ENCODE data around the gene NBAS. TPM values are rescaled to one million over a fixed set of nuclear protein-coding genes. Genes with fewer than 3 reads are reported as not detected.

NBAS gene
- total RNA-seq, 1 experiment from 2014 or later = 36.3 TPM

DNA sequence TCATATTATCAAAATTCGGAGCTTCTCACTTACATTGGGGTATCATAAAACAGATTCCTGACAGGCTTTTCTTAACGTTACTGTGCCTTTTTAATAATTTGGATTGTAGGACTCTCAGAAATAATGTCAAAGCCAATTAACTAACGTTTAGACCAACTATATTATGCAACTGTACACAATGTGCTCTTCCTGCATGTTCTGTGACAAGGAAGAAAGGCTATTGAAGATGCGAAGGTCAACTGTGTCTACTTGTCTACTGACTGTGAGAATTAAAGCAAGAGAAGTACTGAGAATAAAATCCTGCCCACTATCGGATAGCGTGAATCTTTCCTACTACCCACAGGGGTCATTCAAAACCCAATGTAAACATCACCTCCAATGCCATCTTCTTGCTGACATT lies 393.0 kb downstream of the NBAS start:
- no peak for DNase-seq (ENCODE audit: low read depth, low spot score)
- Histone ChIP-seq H3K9me3 (ENCODE audit: control insufficient read depth, insufficient read depth, low read depth, low read length) (no peaks in the 10 kb centered on the region), H3K36me3 (ENCODE audit: control insufficient read depth, insufficient read depth, low read length) (no peaks in the 10 kb centered on the region), H3K4me3 (ENCODE audit: low read depth in 2 of 2, low read length in 2 of 2) (no peak overlapping the region), H3K27me3 (ENCODE audit: control insufficient read depth, insufficient read depth, low read length) (no peaks in the 10 kb centered on the region), H3K27ac (ENCODE audit: low read length) (no peak overlapping the region), H3K4me1 (ENCODE audit: control insufficient read depth, insufficient read depth, low read length) (no peaks in the 10 kb centered on the region)
- ATAC-seq = no peak
- ChIA-PET POLR2A (no interaction called here), CTCF (no interaction called here)
- TF ChIP-seq, protein P1, sequence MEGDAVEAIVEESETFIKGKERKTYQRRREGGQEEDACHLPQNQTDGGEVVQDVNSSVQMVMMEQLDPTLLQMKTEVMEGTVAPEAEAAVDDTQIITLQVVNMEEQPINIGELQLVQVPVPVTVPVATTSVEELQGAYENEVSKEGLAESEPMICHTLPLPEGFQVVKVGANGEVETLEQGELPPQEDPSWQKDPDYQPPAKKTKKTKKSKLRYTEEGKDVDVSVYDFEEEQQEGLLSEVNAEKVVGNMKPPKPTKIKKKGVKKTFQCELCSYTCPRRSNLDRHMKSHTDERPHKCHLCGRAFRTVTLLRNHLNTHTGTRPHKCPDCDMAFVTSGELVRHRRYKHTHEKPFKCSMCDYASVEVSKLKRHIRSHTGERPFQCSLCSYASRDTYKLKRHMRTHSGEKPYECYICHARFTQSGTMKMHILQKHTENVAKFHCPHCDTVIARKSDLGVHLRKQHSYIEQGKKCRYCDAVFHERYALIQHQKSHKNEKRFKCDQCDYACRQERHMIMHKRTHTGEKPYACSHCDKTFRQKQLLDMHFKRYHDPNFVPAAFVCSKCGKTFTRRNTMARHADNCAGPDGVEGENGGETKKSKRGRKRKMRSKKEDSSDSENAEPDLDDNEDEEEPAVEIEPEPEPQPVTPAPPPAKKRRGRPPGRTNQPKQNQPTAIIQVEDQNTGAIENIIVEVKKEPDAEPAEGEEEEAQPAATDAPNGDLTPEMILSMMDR (IDR thresholded peaks at IDR 0.05) = no peak
- TF ChIP-seq TCF7L2 (IDR thresholded peaks at IDR 0.05; ENCODE audit: low read depth, low read length) (no peak), POLR2AphosphoS5 (IDR thresholded peaks at IDR 0.05; ENCODE audit: low read depth, low read length) (no peak), SIN3A (IDR thresholded peaks at IDR 0.05; ENCODE audit: borderline replicate concordance, insufficient read depth, low read depth, low read length) (no peak), REST (IDR thresholded peaks at IDR 0.05; ENCODE audit: insufficient read depth in 1 of 2, low read depth in 2 of 2, low read length in 1 of 2) (no peak)
- BruUV-seq (replicated peaks) = no TSS peak
- intact Hi-C loops (cut with micrococcal nuclease; ENCODE audit: unreplicated experiment) = no loop called here
- in situ Hi-C loops (cut with HindIII; ENCODE audit: low pct_unique_long_range_greater_than_20kb, low sequenced_read_pairs) = no loop called here

- H3K27me3 ChIP-seq (ENCODE audit: control insufficient read depth, insufficient read depth, low read length) = no peaks in the 10 kb centered on the region
- H3K36me3 ChIP-seq (ENCODE audit: control insufficient read depth, insufficient read depth, low read length) = no peaks in the 10 kb centered on the region
- H3K9me3 ChIP-seq (ENCODE audit: control insufficient read depth, insufficient read depth, low read depth, low read length) = no peaks in the 10 kb centered on the region
- H3K4me3 ChIP-seq (ENCODE audit: low read depth in 2 of 2, low read length in 2 of 2) = no peak overlapping the region
- no peaks in the 10 kb centered on the region for H3K4me1 ChIP-seq (ENCODE audit: control insufficient read depth, insufficient read depth, low read length)
- ChIA-PET CTCF (no interaction called here), POLR2A (no interaction called here)
- TF ChIP-seq, protein P1 (IDR thresholded peaks at IDR 0.05) = no peak
- TF ChIP-seq REST (IDR thresholded peaks at IDR 0.05; ENCODE audit: insufficient read depth in 1 of 2, low read depth in 2 of 2, low read length in 1 of 2) (no peak), TCF7L2 (IDR thresholded peaks at IDR 0.05; ENCODE audit: low read depth, low read length) (no peak), POLR2AphosphoS5 (IDR thresholded peaks at IDR 0.05; ENCODE audit: low read depth, low read length) (no peak), SIN3A (IDR thresholded peaks at IDR 0.05; ENCODE audit: borderline replicate concordance, insufficient read depth, low read depth, low read length) (no peak)
- BruUV-seq (replicated peaks) = no TSS peak
- intact Hi-C loops (cut with micrococcal nuclease; ENCODE audit: unreplicated experiment) (no loop called here), in situ Hi-C loops (cut with HindIII; ENCODE audit: low pct_unique_long_range_greater_than_20kb, low sequenced_read_pairs) (no loop called here)
- no peak overlapping the region for H3K27ac ChIP-seq (ENCODE audit: low read length)
- DNase-seq (ENCODE audit: low read depth, low spot score) (no peak), ATAC-seq (no peak)
Measured at GRCh38 chr2:15166878-15167277, 394.3 kb downstream of the NBAS start.

Data from Panc1 (cell line).